WI38 (cell line): ENCODE data around the gene STEAP3.

Source experiments
- H3K4me3 ChIP-seq: 2 replicates; pipeline ENCODE4 v1.5.1; 2011; ENCODE audit warnings: low read depth, mild to moderate bottlenecking, control low read depth, low read length
- CTCF ChIP-seq: IDR thresholded peaks from 2 replicates; pipeline ENCODE4 v1.5.1; 2012; ENCODE audit warnings: low read depth, mild to moderate bottlenecking, control low read depth, low read length

Gene STEAP3

GRCh38 chr2:119225105-119225865 is 1.7 kb downstream of the STEAP3 start:
- TF ChIP-seq CTCF: no peak
- H3K4me3 ChIP-seq: no peak overlapping the region

- no peak overlapping the region for H3K4me3 ChIP-seq
- TF ChIP-seq CTCF: no peak
Measured at GRCh38 chr2:119225926-119226325, 2.3 kb downstream of the STEAP3 start.

GRCh38 chr2:119227346-119227745 is 3.7 kb downstream of the STEAP3 start:
- no peak for TF ChIP-seq CTCF
- no peak overlapping the region for H3K4me3 ChIP-seq

GRCh38 chr2:119228136-119228535 is 4.5 kb downstream of the STEAP3 start:
- H3K4me3 ChIP-seq: no peak overlapping the region
- no peak for TF ChIP-seq CTCF

- no peak overlapping the region for H3K4me3 ChIP-seq
- no peak for TF ChIP-seq CTCF
Measured at GRCh38 chr2:119228964-119229363, 5.3 kb downstream of the STEAP3 start.

- no peak for TF ChIP-seq CTCF
Measured at GRCh38 chr2:119229716-119230115, 6.1 kb downstream of the STEAP3 start.

GRCh38 chr2:119230219-119231185 is 6.9 kb downstream of the STEAP3 start:
- peak overlapping the region; percentile 37 for H3K4me3 ChIP-seq
- no peak for TF ChIP-seq CTCF

More at GRCh38 chr2:119229716-119230115, 6.1 kb downstream of the STEAP3 start:
- no peak overlapping the region for H3K4me3 ChIP-seq
